Retina (tissue), 1 donor: ENCODE results near the gene SPOCK1.

Experiments
- DNase-seq: peaks from one replicate; pipeline ENCODE4 v3.0.0-alpha.2; 2016

Gene SPOCK1

DNA sequence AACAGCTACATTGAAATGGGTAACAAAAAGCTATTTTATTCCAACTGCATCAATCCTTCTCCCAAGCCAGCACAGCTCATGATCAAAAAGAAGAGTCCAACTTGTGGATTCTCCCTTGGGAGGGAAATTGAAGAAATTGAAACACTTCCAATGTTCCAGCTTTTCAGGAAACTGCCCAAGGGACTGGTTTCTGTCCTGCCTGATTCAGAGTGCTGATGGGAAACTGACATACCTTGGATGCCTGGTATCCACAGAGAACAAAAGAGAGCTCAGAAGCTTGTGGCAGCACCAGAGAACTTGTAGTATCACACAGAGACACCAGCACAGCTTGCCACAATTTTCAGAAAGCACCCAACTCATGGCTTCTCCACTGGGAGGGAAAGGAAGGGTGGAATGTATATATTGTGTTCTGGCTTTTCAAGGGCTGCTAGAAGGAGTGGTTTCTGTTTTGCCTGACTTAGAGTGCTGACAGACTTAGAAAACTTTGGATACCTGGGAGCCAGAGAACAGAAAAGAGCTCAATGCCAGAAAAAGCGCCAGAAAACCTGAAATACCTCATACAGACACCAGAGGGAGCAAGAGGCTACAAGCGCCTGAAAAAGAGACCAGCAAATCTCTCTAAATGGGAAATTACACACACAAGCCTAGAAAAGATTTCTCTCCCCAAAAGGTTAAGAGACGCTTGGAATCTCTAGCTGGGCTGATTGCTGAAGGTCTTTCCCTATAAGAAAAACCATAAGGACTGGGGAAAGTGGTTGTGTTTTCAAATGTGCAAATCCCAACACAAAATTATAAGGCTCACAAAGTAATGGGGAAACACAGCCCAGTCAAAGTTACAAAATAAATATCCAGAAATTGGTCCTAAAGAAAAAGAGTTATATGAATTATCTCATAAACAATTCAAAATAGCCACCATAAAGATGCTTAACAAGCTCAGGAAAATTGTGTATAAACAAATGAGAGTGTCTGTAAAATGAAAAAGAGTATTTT, 178.8 kb downstream of the SPOCK1 start:
- DNase-seq, result peak; percentile 83

DNA sequence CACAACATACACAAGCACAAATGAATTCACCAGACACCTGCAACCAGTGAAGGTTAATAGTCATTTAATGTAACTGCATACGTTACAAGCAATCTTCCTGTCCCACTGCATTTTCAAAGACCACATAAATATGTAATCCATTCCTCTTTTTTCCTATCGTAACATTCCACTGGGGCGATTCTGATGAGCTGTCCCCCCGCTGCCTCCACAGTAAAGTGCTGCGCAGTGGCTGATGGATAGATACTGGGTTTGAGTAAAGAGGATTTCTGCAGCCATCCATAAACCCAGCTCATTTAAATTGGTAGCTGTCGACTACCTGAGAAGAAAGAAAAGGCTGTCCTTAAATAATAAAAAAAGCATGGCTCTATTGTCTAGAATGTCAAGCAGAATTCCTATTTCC, 181.1 kb downstream of the SPOCK1 start:
- DNase-seq, result no peak

DNA sequence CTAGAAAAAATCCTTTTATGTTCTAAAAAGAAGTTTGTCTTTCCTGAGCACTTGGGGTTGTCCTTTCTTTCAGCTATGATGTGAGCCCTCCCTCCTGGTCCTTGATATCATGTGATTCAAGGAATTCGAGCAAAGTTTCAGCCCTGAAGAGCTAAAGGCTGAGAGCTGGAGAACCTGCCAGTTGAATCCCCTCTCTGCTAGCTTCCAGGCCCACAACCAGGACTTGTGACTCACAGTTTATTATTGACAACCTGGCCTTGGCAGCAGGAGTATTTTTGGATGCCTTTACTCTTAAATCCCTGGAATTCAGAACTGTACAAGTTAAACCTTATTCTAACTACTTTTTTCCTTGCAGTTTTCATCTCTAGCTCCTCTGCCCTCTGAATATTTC, 182.8 kb downstream of the SPOCK1 start:
- DNase-seq, result no peak

DNA sequence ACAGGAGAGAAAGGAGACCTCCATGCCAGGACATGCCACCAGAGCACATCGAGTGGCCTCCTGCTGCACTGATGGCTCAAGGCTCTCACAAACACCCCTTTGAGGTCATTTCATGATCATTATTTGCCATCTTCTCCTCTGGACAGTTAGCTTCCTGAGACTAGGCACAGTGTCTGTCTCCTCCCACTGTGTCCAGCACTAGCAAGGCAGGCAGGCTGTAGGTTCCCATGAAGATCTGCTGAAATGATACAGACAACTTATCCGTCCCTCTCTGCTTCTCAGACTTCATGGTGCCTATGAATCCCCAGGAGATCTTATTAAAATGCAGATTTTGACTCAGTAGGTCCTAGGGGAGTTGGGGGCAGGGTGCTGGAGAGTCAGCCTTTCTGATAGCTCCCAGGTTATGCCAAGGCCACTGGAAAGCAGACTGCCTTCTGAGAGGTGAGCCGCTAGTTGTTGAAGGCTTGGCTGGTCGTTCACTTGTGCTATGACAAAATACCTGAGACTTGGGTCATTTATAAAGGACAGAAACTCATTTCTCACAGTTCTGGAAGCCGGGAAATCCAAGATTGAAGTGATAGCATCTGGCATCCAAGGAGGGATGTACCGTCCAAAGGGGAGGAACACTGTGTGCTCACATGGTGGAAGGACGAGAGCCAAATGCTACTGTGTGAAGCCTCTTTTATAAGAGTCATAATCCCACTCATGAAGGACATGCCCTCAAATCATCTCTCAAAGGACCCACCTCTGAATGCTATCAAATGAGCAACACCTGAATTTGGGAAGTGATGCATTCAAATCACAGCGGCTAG, 183.4 kb downstream of the SPOCK1 start:
- DNase-seq, result no peak

DNA sequence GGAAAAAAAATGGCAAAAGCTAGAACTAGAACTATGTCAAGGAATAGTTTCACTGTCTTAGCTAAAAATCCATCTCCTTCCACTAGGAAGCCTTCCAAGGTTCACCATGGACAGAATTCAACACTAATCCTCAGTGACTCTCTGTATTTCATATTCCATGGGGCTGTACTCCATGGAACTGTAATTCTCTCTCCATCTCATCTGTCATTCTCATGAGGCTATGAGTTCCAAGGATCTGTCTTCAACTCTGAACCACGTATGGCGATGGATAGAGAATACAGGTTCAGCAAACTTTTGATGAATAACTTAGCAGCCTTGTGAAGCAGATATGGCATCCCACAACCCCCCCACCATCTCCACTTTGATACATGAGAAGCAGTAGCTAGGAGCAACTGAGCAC, 184.0 kb downstream of the SPOCK1 start:
- no peak for DNase-seq

DNA sequence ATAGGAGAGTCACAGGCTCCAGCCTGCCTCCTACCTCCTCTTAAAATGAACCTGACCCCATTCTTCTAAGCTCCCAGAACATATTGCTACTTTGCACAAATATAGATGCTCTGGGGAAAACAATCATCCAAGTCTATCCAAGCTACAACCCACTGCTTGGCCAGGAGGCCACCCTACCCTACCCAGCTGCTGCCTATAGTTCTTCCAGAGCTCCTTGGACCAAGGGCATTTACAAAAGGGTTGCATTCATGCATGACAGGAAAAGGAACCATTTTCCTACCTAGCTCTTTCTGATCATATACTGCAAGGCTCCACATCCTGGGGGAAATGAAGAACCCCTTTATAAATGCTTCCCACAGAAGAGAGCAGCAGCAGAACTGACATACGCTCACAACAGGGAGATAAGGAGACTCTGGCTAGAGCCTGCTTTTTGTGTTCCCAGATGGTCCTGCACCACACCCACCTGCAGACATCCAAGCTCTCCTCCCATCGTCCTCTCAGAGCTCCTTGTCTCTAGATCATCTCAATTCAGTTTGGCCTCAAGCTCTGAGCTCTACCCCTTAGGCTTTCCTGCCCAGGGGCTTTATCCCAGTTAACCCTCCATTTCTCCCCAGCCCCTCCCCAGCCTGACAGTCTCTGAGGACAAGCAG, 185.5 kb downstream of the SPOCK1 start:
- no peak for DNase-seq

DNA sequence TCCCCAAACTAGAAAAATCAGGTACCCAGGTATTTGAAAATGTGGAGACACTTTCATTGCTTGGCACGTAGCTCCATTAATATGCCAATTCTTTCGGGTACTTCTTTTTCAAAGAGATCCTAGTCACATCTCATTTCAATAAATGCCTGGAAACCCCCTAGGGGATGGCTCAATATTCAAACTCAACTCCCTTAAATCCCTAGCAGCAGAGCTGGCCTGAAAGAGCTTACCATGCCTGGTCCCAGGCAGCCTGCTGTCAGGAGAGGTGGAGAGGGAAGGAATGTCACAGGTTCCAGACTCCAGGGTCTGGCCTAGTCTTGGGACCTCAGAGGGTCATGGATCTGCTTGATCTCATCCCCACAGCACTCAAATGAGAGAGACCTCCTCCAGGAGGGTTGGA, 187.1 kb downstream of the SPOCK1 start:
- no peak for DNase-seq

DNA sequence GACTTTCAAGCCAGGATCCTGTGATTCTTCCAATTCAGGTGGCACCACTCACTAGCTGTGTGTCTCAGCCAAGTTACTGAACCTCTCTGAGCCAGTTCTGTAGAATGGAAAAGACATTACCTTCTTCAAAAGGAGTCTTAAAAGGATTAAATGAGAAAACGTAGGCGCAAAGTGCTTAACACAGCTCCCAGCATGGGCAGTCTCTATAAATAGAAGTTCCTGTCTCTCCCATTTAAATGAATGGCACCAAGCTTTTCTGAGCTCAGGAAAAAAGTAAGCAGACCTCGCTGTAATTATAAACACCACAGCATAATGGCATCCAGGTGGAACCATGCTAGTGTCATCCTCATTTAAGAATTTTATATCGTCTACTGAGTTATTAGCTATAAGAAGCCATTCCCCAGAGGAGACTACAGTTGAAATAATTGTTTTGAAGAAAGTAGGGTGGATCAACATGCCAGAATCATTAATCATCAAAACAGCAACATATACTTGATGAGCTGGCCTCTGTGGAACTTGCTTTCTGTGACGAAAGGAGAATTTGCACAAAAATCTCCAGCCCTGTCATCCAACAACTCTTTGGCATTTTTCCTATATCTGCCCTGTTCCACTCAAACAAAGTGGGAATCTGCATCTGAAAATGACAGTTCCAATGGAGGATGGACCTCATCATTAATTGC, 188.9 kb downstream of the SPOCK1 start:
- no peak for DNase-seq

DNA sequence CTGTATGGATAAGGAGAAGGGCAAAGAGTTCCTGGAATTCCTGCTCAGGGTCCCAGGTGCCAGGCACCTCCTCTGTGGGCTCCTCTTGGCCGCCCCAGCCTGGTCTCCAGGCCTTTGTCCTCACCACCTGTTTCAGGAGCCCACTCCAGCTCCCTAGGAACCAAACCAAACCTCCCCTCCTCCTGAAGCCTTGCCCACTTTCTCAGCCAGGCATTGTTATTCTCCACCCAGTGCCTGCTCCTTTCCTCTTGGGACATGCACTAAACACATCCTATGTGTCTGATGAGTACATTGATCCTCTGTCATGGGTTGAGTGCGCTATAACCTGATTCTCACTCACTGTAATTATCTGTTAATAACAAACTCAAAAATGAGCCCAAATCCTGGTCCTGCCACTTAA, 189.8 kb downstream of the SPOCK1 start:
- DNase-seq, result no peak

DNA sequence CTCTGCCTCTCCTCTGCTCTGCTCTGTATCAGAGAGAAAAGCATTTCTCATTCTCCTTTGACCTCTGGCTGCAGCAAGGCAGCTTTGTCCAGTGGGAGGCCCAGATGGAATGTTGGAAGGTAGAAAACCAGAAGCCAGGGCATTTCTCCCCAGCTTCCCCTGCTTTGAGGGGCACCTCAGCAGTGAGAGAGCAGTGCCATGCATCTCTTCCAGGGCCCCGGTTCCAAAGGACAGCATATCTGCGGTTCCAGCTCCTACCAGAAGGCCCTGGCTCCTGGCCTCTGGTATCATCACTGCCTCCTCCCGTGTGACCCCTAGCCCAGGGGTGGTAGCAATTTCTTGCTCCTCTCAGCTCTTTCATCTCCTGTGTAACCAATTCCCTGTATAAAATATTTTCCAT, 190.8 kb downstream of the SPOCK1 start:
- no peak for DNase-seq

DNA sequence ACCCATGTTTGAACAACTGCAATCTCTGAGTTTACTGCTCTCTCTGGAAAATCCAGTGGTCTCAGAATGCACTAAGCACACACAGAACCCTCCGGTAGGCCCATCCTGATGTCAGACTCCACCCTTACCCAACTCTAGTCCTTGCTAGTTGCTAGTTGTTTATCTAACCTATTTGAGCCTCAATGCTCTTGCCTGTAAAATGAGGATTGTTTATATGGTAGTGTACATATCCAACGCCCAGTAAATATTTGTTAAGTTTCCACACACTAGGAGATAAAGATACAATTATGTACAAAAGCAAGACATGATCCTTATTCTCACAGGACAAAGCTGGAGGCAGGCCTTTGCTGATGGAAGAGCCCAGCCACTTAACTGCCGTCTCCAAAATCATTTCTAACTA, 192.2 kb downstream of the SPOCK1 start:
- DNase-seq, result no peak

DNA sequence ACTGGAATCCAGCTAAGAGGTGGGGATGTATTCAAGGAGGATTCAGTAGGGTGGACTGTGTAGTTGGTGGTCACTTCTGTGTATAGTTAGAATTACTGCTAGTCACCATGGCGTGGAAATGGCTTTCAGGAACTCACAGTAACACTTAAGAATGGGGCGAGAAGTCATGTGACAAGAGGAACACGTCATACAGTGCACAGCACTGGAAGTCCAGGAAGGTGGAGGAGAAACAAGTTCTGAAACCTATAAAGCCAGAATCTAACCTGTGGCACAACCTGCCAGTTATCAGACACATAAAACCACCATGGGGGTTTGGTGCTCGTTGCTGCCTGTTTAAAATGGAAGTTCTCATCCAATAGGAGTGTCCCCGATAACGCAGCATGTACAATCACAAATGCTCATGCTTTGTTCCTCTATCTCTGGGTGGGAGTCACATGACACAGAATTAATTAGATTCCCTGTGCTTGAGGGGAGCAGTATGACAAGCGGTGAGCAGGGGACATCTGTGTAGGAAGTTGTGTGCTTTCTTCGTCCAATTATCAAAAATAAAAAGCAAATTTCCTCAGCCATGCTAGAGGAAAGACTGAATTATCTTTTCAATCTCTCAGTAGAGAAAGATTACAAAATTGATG, 193.0 kb downstream of the SPOCK1 start:
- DNase-seq, result peak; percentile 62

DNA sequence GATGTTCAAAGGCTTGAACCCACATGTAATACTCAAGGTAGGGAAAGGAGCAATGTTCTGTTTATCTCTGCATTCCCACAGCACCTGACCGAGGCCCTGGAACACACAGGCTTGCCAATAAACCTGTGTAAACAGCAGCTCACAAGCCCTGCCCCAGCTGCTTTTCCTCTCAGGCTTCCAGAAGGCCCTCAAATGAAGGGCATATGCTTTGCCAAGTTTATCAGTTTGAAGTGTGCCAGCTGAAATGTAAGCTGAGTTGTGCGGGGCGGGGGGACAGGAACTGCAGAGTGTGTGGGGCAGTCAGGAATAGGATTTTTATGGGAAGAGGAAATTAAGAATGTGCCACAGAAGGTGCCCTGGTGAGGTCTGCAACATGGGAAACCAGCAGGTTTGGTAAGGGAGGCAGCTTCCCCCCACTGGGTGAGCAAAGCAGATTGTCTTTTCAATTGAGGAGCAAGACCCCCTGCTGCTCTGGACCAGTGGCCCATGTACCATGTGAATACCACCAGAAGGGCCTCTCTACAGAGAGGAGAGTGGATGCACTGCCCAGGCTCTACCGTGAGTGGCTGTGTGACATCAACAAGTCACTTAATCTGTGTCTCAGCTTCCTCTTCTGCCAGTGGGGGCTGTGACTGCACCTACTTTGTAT, 194.8 kb downstream of the SPOCK1 start:
- DNase-seq, result no peak

DNA sequence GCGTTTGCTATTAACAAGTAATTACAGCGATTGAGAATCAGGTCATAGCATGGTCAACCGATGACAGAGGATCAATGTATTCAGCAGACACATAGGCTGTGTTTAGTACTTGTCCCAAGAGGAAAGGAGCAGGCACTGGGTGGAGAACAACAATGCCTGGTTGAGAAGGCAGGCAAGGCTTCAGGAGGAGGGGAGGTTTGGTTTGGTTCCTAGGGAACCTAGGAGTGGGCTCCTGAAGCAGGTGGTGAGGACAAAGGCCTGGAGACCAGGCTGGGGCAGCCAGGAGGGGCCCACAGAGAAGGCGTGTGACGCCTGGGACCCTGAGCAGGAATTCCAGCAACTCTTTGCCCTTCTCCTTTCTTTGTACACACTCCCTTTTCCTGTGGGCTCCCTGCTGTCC, 195.6 kb downstream of the SPOCK1 start:
- no peak for DNase-seq

DNA sequence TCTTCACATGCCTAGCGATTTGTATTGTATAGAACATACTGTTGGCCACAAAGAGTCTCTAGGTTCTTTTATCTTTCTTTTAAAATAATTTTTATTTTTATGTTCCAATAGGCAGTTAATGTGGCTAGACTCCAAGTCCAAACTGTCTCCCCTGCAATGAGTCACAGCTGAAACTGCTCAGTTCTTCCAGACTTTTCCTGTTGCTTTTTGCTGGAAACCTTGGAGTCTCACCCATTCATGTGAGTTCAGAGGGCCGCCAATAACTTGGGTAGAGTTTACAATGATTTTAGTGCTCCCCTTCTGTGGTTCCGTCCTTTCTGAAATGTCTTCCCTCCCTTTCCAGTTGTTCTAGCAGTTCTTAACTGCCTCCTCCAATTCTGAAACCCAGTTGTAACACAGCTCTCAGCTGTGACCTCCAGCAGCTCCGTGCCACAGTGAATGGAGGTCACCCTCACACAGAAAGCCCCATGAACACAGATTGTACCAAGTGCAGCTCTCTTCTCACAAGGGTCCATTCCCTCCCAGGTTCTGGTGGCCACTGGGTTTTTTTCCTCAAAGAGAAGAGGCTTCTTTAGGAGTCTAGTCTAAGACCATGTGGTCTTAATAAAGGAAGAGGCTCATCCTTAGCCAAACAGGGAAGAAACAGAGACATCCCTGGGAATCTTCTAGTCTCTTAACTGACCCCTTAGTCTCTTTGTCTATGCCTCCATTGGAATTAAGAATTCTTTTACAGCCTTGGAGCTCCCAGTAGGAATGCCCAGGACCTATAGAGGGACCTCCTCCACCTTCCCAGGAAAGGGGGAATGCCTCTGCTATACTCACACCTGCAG, 198.5 kb downstream of the SPOCK1 start:
- no peak for DNase-seq

DNA sequence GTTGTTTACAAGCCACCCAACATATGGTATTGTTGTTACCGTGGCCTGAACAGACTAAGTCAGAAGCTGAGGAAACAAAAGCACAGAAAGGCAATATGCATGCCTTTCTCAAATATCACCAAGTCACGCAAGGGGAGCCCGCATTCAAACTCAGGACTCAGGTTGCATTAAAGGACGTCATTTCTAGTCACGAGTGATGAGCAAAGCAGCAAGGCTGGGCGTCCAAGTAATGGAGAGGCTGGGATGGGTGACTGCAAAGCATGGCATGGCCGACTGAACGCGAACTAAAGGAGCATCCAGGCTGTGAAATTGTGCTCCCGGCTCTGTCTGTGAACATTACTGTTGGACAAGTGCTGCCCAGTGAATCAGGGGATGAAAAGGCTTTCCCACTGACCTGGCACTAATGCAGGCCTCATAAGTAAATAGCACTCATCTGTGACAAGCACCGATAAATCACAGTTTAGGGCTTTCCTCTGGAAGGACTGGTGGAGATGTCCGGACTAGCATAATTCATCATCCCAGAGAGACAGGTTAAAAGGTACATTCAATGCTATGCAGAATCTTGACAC, 202.8 kb downstream of the SPOCK1 start:
- peak; percentile 91 for DNase-seq

DNA sequence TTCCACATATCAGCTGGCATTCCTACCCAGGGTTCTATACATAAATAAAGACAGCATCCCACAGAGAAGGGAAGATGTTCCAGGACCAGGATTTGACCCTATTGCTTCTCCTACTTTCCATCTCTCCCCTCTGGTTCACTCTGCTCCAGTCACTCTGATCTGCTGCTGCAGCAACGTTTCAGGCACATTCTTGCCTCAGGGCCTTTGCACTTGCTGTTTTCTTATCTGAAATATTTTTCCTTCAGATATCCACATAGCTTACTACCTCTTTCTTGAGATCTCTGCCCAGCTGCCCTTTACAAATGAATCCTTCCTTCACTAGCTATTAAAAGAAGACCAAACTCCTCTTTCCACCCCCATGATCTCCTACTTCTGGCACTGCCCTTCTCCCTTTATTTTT, 204.5 kb downstream of the SPOCK1 start:
- no peak for DNase-seq

DNA sequence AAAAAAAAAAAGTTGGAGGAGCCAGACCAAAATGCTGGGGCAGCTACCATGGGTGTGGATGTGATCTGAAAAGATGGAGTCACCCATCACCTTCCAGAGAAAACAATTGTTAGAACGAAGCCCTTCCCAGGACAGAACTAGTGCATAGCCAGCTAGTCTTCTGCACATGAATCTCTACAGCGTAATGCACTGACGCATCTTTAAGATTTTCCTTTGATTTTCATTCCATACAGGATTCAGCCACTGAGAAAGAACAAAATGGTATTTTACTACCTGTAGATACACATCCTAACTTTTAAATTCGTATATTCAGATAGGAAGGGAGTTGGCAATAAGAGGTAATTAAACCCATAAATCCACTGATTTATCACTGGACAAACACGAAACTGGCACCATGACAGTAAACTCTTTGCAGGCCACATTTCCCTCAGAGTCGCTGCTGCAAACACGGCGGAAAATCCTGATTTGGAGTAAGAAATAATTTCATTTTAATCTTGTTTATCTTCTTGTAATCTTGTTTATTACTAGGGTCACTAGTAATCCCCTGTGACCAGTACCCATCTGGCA, 206.6 kb downstream of the SPOCK1 start:
- DNase-seq, result no peak

DNA sequence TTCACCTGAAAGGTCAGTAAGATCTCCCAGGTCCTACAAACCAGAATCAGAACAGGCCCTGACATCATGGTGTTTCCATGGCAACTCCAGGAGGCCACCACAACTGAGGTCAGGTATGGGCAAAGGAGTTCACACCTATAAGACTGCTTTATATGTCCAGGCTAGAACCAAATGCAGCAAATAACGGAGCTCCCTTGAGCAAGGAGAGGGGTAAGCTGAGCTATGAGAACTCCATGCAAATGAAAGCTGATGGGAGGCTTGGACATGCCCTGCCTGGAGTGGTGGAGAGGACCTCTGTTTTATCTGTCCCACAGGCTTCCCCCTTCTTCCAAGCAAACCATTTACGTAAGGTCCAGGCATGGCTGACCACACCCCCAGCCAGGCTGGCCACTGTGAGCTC, 207.7 kb downstream of the SPOCK1 start:
- DNase-seq, result no peak

DNA sequence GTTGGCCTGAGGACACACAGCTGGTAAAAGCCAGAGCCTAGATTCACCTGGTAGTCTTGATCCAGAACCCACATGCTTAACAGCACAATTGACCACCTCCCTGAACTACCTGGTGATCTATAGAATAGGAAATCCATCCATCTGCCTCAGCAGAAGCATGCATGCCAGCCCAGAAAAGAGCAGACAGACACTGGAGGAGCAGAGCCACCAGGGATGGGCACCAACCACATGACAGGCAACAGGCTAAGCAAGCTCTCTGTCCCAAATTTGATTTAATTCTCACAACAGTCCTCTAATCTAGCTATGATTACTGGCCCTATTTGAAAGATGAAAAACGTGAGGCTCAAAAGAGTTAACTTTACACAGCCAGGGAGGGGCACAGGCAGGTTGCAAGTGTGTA, 208.1 kb downstream of the SPOCK1 start:
- DNase-seq, result no peak
